Bladder microvascular endothelial cell (primary cell): ENCODE results near the gene ASL. TPM values are rescaled to one million over a fixed set of nuclear protein-coding genes. Genes with fewer than 3 reads are reported as not detected.

ENCODE experiments used
- total RNA-seq: library from RNA; depleted of rRNA; stranded (reverse); fragments of >200 nt; gene quantifications from 2 replicates; pipeline ENCODE4 v1.2.3, GENCODE V29; 2014

ASL gene
- total RNA-seq, result 54.7 and 60.0 TPM in 2 replicates

DNA sequence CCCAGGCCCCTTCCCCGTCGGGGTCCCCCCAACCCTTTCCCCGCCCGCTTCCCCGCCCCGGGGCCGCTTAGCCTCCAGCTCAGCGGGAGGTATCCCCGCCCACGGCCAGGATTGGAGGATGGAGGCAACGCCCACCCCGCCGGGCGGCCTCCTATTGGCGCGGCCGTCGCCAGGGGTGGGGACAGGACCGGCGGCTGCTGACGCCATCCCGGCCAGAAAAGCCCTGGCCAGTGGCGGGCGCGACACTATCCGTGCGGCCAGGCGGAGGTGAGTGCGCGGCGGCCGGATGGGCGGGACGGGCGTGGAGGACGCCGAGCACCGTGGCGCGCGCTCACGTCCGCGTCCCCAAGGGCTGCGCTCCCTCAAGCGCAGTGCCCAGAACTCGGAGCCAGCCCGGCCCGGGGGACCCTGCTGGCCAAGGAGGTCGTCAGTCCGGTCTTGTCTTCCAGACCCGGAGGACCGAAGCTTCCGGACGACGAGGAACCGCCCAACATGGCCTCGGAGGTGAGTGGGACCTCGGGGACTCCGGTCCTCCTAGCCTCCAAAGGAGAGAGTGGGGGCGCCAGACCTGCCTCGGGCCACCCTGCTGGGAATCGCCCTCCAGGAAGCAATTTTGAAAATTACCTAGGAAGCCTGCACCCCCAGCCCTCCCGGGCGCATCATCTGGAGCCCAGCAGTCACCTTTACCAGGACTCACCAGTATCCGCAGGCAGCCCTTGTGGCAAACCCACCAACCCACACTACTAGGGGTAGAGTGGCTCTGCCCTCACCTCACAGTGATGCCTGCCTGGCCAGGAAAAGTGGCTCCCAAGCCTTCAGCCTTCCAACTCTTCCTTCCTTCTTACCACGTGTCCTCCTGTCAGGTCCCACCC, at the start of gene ASL:
TSS of gene ASL (plus strand) at position 230 of the 872 bp plus-strand sequence. CDS start at position 493, 263 bp downstream.

DNA sequence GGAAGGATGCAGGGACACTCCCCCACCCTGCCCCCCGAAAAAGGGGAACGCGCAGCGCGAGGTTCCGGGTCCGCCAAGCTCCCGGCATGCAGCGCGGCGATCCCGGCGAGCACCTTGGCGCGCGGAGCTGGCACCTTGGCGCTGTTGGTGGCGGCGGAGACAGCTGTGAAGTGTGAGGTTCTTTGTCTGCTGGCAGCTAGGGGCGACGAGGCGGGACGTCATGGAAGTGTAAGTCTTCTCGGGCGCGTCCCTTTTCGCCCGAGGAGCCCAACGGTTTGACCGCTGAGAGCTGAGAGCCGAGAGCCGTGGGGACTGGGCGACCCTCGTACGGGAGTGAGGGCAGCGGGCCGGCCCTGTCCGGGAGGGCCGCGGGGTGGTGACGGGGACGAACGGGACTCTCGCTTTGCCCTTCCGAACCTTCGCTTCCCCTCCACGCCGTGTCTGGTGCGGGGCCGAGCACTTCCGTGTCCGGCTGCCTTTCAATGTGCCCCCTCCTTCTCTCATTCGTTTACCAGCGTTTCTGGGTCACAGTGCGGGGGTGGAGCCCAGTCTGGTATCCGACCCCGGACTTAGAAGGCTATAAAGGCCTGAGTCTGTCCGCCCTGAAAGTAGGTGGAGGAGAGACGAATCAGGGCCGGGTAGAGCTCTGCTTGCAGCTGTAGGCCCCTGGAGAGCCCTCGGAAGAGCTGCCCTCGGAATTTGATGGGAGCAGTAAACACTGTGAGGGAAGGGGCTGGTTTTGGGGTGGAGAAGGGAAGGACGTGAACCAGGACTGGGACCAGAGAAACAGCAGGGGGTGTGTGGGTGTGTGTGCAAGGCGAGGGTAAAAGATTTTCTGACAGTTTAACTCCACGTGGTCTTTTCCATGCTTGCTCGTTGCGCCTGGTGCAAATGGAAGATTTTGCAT, 39.4 kb downstream of the ASL start, which contains the start of gene CRCP:
TSS of gene CRCP (plus strand) at position 105 of the 907 bp plus-strand sequence. CDS start at position 221, 116 bp downstream.

Other genes starting within 250 kb of the ASL start
- gene VKORC1L1, start 202.7 kb upstream of the ASL start, total RNA-seq, result 12.8 and 51.5 TPM in 2 replicates
- 25.6 and 70.3 TPM in 2 replicates for gene GUSB, start 93.6 kb upstream of the ASL start, total RNA-seq
- 15.2 and 34.9 TPM in 2 replicates for gene CRCP, start 39.0 kb downstream of the ASL start, total RNA-seq
- gene TPST1, start 129.5 kb downstream of the ASL start, total RNA-seq, result 16.5 and 46.7 TPM in 2 replicates